Panc1 (cell line): ENCODE measurements around the gene DUSP3.

Source experiments
- CTCF ChIP-seq: fragments of 450-650 bp; IDR thresholded peaks from 2 replicates; pipeline ENCODE4 v1.5.1; 2017; ENCODE audit warnings: mild to moderate bottlenecking
- POLR2AphosphoS5 ChIP-seq: IDR thresholded peaks from 2 replicates; pipeline ENCODE4 v1.6.1; 2012; ENCODE audit warnings: mild to moderate bottlenecking, low read depth, low read length, moderate library complexity
- REST ChIP-seq, 2 experiments: IDR thresholded peaks; 2 replicates each; pipeline ENCODE4 v1.6.1; 2011 to 2012; ENCODE audit warnings: low read depth in 2 of 2, control low read depth in 1 of 2, low read length in 1 of 2, mild to moderate bottlenecking in 1 of 2, moderate library complexity in 1 of 2; ENCODE audit not compliant: insufficient read depth in 1 of 2
- SIN3A ChIP-seq: IDR thresholded peaks from 2 replicates; pipeline ENCODE4 v1.6.1; 2012; ENCODE audit warnings: low read depth, mild to moderate bottlenecking, low read length, moderate library complexity, borderline replicate concordance; ENCODE audit not compliant: insufficient read depth
- TCF7L2 ChIP-seq: IDR thresholded peaks from 2 replicates; pipeline ENCODE4 v1.6.1; 2011; ENCODE audit warnings: mild to moderate bottlenecking, low read depth, low read length, inconsistent platforms

GRCh38 chr17:43740541-43740940 is 38.2 kb downstream of the DUSP3 start:
- TF ChIP-seq POLR2AphosphoS5 (no peak), CTCF (no peak), REST (IDR thresholded peaks at IDR 0.05; ENCODE audit: insufficient read depth in 1 of 2, low read depth in 2 of 2, low read length in 1 of 2) (no peak), TCF7L2 (no peak), SIN3A (no peak)
